GM12891 (cell line): ENCODE results near the gene SDF4. TPM values are rescaled to one million over a fixed set of nuclear protein-coding genes. Genes with fewer than 3 reads are reported as not detected.

ENCODE experiments used
- DNase-seq: peaks from one replicate; pipeline ENCODE4 v3.0.0; 2011; ENCODE audit warnings: low spot score; ENCODE audit not compliant: insufficient read length
- FAIRE-seq: peaks from 2 replicates; lab custom pipeline; 2011; peaks lifted over from hg19 to GRCh38; lab: Jason Lieb, UNC
- PAX5 ChIP-seq: IDR thresholded peaks from 2 replicates; pipeline ENCODE4 v1.6.1; 2011; ENCODE audit warnings: low read length, moderate library complexity, mild to moderate bottlenecking; ENCODE audit not compliant: insufficient read depth, severe bottlenecking
- POLR2A ChIP-seq: IDR thresholded peaks from 2 replicates; pipeline ENCODE4 v1.6.1; 2011; ENCODE audit warnings: low read depth, low read length, control low read depth
- POLR2AphosphoS5 ChIP-seq: IDR thresholded peaks from 2 replicates; pipeline ENCODE4 v1.6.1; 2011; ENCODE audit warnings: low read depth, low read length, control low read depth
- POU2F2 ChIP-seq: IDR thresholded peaks from 2 replicates; pipeline ENCODE4 v1.6.1; 2011; ENCODE audit warnings: low read depth, mild to moderate bottlenecking, control low read depth, low read length, moderate library complexity
- SPI1 ChIP-seq: IDR thresholded peaks from 2 replicates; pipeline ENCODE4 v1.6.1; 2011; ENCODE audit warnings: low read depth, low read length, control low read depth
- TAF1 ChIP-seq: IDR thresholded peaks from 2 replicates; pipeline ENCODE4 v1.6.1; 2011; ENCODE audit warnings: low read depth, low read length, control low read depth
- polyA plus RNA-seq: library from polyadenylated mRNA; unstranded; fragments of >200 nt; gene quantifications from one replicate; pipeline ENCODE4 v1.2.1, GENCODE V29; 2012; ENCODE audit warnings: low read depth, missing spikeins, inconsistent platforms; ENCODE audit not compliant: missing spikeins

Gene SDF4
- polyA plus RNA-seq: 46.8 TPM

GRCh38 chr1:1231400-1232207 lies at the start of gene SDF4:
Gene SDF4, minus strand, starts transcription at chr1:1232001. Its CDS starts 3,229 bp downstream, at chr1:1228772.
- TF ChIP-seq PAX5 (no peak), POU2F2 (no peak), POLR2A (peak; percentile 82), SPI1 (no peak), TAF1 (peak; percentile 86), POLR2AphosphoS5 (peak; percentile 61; the same call in 1 of the 2 replicates)
- DNase-seq: peak; percentile 100
- peak; percentile 100 for FAIRE-seq

GRCh38 chr1:1280782-1281481 lies 49.1 kb upstream of the SDF4 start:
- DNase-seq (no peak), FAIRE-seq (no peak)
- no peak for TF ChIP-seq TAF1
- no peak for TF ChIP-seq POU2F2
- no peak for TF ChIP-seq POLR2A
- no peak for TF ChIP-seq SPI1
- TF ChIP-seq PAX5: no peak
- TF ChIP-seq POLR2AphosphoS5: no peak

GRCh38 chr1:1279028-1279427 lies 47.2 kb upstream of the SDF4 start:
- FAIRE-seq (no peak), DNase-seq (no peak)
- TF ChIP-seq TAF1 (no peak), POLR2A (no peak), POU2F2 (no peak), POLR2AphosphoS5 (no peak), PAX5 (no peak), SPI1 (no peak)

- no peak for TF ChIP-seq POU2F2
- TF ChIP-seq POLR2AphosphoS5: no peak
- no peak for TF ChIP-seq SPI1
- TF ChIP-seq TAF1: no peak
- no peak for TF ChIP-seq POLR2A
- TF ChIP-seq PAX5: no peak
- DNase-seq: no peak
- no peak for FAIRE-seq
Measured at GRCh38 chr1:1278620-1279019, 46.8 kb upstream of the SDF4 start.

GRCh38 chr1:1275836-1276235 lies 44.0 kb upstream of the SDF4 start:
- DNase-seq (no peak), FAIRE-seq (no peak)
- TF ChIP-seq POLR2AphosphoS5 (no peak), PAX5 (no peak), SPI1 (no peak), POLR2A (no peak), TAF1 (no peak), POU2F2 (no peak)

- DNase-seq (no peak), FAIRE-seq (no peak)
- no peak for TF ChIP-seq SPI1
- TF ChIP-seq POLR2AphosphoS5: no peak
- TF ChIP-seq PAX5: no peak
- no peak for TF ChIP-seq TAF1
- no peak for TF ChIP-seq POU2F2
- TF ChIP-seq POLR2A: no peak
Measured at GRCh38 chr1:1274931-1275431, 43.2 kb upstream of the SDF4 start.

GRCh38 chr1:1274299-1274930 lies 42.6 kb upstream of the SDF4 start:
- DNase-seq (no peak), FAIRE-seq (peak; percentile 83)
- TF ChIP-seq POU2F2: no peak
- TF ChIP-seq POLR2A: no peak
- TF ChIP-seq TAF1: no peak
- TF ChIP-seq PAX5: no peak
- TF ChIP-seq SPI1: no peak
- TF ChIP-seq POLR2AphosphoS5: no peak

GRCh38 chr1:1273512-1274298 lies 41.9 kb upstream of the SDF4 start, which contains the start of gene UBE2J2:
Gene UBE2J2, minus strand, starts transcription at chr1:1273854. Its CDS starts 5,862 bp downstream, at chr1:1267992.
- TF ChIP-seq POLR2AphosphoS5 (0 out of 2 replicates have a peak, but pooled peaks have one; percentile 29), POU2F2 (no peak), PAX5 (peak; percentile 50)
- peak; percentile 97 for FAIRE-seq

GRCh38 chr1:1273209-1273511 lies 41.4 kb upstream of the SDF4 start:
- FAIRE-seq: no peak
- TF ChIP-seq SPI1 (no peak), PAX5 (no peak), POLR2AphosphoS5 (no peak), POLR2A (no peak), TAF1 (no peak), POU2F2 (no peak)
- no peak for DNase-seq

More at GRCh38 chr1:1273512-1274298, 41.9 kb upstream of the SDF4 start, which contains the start of gene UBE2J2:
- peak; percentile 99 for DNase-seq
